ENCODE measurements around the gene PDGFA. TPM values are rescaled to one million over a fixed set of nuclear protein-coding genes. Genes with fewer than 3 reads are reported as not detected.

PDGFA gene
- total RNA-seq, 1 donor from 2014 or later, result 42.4 TPM

DNA sequence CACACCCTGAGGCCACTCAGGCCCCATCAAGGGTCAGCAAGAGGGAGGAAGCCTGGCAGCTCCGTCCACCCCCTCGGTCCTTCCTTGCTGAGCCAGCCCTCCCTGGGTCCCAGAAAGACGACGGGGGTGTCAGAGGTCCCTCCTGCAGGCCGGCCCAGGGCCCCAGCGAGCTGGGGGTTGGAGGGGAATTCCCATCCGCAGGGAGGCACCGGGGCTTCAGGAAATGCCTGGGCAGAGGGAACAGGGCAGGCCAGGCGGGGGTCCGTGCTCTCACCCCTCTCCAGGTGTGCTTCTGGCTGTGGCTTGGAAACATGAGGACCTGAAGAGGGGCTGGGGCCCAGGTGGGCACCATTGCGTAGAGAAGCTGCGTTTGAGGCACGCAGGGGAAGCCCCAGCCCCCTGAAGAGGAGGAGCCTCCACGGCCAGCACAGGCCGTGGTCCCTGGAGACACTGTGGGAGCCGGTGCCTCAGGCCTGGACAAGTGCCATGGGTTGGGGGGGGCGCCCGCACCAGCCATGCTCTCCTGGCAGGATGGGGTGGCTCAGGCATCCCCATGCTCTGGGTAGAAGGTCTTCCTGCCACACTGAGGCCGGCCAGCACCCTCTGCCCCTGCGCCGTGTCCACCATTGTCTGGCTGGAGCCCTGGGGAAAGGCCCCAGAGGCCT is 66.7 kb downstream of the PDGFA start:
- DNase-seq (ENCODE audit: low spot score in 2 of 2), result no peak
- FAIRE-seq, result no peak

DNA sequence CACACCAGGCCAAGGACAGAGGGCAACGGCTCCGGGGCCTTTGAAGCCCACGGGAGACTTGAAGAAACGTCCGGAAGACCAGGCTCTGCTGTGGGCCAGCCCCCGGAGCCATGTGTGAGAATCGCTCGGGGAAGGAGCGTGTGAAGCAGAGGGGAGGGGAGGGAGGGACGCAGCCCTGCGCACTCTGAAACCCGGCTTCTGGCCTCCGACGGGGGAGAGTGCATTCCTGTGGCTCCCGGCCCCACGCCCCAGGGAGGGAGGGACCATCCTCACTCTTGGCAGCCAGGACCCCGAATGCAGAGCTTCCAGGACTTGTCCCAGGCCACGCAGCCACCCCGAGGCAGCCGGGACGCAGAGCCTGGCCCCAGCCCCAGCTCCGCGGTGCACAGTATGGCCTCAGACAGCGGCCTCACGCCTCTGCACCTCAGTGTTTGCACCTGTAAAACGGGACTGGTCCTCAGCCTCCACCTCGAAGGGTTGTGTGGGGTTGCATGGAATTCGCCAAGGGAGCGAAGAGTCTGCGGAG is 67.4 kb downstream of the PDGFA start:
- FAIRE-seq (no peak), DNase-seq (ENCODE audit: low spot score in 2 of 2) (no peak)

- FAIRE-seq, result no peak
- no peak for DNase-seq (ENCODE audit: low spot score in 2 of 2)
These were observed 68.1 kb downstream of the PDGFA start for GRCh38 chr7:451255-452225.

- no peak for DNase-seq (ENCODE audit: low spot score in 2 of 2)
- no peak for FAIRE-seq
These were observed 68.9 kb downstream of the PDGFA start for GRCh38 chr7:450741-451140.

GRCh38 chr7:450036-450435 is 69.6 kb downstream of the PDGFA start:
- no peak for FAIRE-seq
- DNase-seq (ENCODE audit: low spot score in 2 of 2), result no peak

DNA sequence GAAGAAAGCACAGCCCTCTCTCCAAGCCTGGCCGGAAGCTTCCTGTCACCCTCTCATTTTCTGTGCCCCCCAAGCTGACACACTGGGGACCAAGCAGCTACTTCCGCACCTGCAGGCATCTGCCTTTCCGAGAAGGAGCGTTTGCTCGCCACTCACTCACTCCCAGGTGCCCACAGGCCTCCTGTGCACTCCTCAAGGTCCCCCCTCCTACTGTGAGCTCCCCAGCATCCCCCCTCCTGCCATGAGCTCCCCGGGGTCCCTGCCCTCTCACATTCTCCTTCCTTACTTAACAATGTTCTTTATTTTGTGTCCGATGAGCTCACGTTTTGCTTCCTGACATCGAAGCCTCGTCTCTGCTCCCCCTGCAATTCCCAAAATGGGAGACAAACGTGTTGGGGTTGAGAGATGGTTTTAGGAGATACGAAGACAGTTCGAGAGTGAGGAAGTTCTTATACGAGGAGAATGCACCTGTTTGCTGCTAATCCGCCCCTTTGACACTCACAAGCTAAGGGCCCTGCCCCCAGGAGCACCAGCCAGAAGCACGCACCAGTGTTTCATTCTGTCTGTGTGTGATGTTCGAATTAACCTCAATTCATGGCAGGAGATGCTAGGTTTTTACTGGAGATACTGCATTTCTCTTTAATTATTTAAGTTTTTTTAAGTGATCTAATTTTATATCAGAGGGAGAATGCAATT is 70.2 kb downstream of the PDGFA start:
- FAIRE-seq, result no peak
- no peak for DNase-seq (ENCODE audit: low spot score in 2 of 2)

- DNase-seq (ENCODE audit: low spot score in 2 of 2) (no peak), FAIRE-seq (no peak)
These were observed 72.1 kb downstream of the PDGFA start for GRCh38 chr7:447523-447922.

Other genes starting within 250 kb of the PDGFA start
- gene FOXL3, start 229.7 kb downstream of the PDGFA start, total RNA-seq, result not detected
- 6.5 TPM for gene DNAAF5, start 206.9 kb upstream of the PDGFA start, total RNA-seq
- gene PRKAR1B, start 207.4 kb upstream of the PDGFA start, total RNA-seq, result 80.7 TPM

Measured in frontal cortex (tissue), 4 donors.